HUES64 (cell line): ENCODE results near the gene LRP3.
"Not testable (repeated sequence)": the region's sequence is repeated elsewhere in the genome, so short reads cannot be mapped to it uniquely, and the experiment has no call there.

Experiments
- H3K27ac ChIP-seq: 2 replicates; pipeline ENCODE4 v1.7.0; 2013; ENCODE audit warnings: low read depth, low read length, inconsistent platforms
- H3K27me3 ChIP-seq: 2 replicates; pipeline ENCODE4 v1.6.1; 2013; ENCODE audit warnings: mild to moderate bottlenecking, low read length; ENCODE audit not compliant: insufficient read depth
- H3K36me3 ChIP-seq: 2 replicates; pipeline ENCODE4 v1.6.1; 2013; ENCODE audit warnings: mild to moderate bottlenecking, low read length; ENCODE audit not compliant: insufficient read depth
- H3K4me1 ChIP-seq: 2 replicates; pipeline ENCODE4 v1.6.1; 2013; ENCODE audit warnings: mild to moderate bottlenecking, low read length, moderate library complexity; ENCODE audit not compliant: insufficient read depth
- H3K4me3 ChIP-seq: 2 replicates; pipeline ENCODE4 v1.5.1; 2013; ENCODE audit warnings: mild to moderate bottlenecking, low read length, moderate library complexity
- H3K9ac ChIP-seq: 2 replicates; pipeline ENCODE4 v1.6.1; 2013; ENCODE audit warnings: mild to moderate bottlenecking, low read depth, low read length
- H3K9me3 ChIP-seq: 2 replicates; pipeline ENCODE4 v1.6.1; 2013; ENCODE audit warnings: low read depth, low read length; ENCODE audit not compliant: insufficient read depth
- WGBS: fragments of 150-250, 120-280 bp; methylation state at CpG from one replicate; pipeline ENCODE4 v1.1.7; 2013; ENCODE audit warnings: missing lambda C conversion rate; 5-methylcytosine and 5-hydroxymethylcytosine counted together

The LRP3 gene

DNA sequence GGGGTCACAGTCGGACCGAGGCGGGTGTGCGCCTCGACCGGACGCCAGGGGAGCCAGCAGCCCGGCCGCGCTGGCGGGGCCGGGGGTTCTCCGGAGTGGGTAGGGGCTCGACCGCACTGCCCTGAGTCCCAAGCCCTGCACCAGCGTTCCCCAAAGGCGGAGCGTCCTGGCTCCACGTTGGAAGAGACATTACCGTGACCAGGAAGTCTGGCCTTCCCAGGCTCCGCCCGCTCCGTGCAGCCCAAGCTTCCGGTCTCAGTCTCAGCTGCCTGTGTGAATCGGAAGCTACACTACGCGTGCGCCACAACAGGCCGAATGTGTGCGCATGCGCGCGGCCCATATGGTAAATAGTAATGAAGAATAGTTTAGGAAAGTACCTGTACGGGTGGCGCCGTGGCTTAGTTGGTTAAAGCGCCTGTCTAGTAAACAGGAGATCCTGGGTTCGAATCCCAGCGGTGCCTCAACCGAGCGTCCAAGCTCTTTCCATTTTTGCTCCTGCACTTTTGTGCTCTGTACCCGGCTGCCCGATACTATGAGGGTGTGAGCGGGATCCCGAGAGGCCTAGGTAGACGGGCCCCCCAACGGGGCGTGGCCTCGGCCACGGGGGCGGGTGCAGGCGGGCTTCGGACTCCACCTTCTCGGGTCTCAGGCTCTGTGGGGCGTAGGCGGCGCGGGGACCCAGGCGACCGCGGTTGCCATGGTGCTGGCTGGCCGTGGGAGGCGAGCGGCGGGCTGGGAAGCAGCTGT lies 17.3 kb upstream of the LRP3 start:
- H3K9me3 ChIP-seq = no peaks in the 10 kb centered on the region
- H3K27ac ChIP-seq = peak overlapping the region; percentile 70
- peaks cover 6% of the 10 kb centered on the region; the same call in 1 of the 2 replicates for H3K27me3 ChIP-seq
- under 1% methylated on average over 65 of the region's 65 CpGs for WGBS
- H3K4me3 ChIP-seq = peak overlapping the region; percentile 84
- no peaks in the 10 kb centered on the region for H3K36me3 ChIP-seq
- H3K9ac ChIP-seq = peak overlapping the region; percentile 82
- no peaks in the 10 kb centered on the region; the same call in 1 of the 2 replicates for H3K4me1 ChIP-seq

GRCh38 chr19:33177417-33177979 lies 16.6 kb upstream of the LRP3 start:
- H3K4me1 ChIP-seq = no peaks in the 10 kb centered on the region; the same call in 1 of the 2 replicates
- peak overlapping the region; percentile 49 for H3K9ac ChIP-seq
- H3K27me3 ChIP-seq = peaks cover 6% of the 10 kb centered on the region; the same call in 1 of the 2 replicates
- no peaks in the 10 kb centered on the region for H3K9me3 ChIP-seq
- H3K36me3 ChIP-seq = no peaks in the 10 kb centered on the region
- whole genome bisulfite sequencing = 2% methylated on average over 38 of the region's 38 CpGs
- peak overlapping the region; percentile 71 for H3K4me3 ChIP-seq
- peak overlapping the region; percentile 6; the same call in 1 of the 2 replicates for H3K27ac ChIP-seq

DNA sequence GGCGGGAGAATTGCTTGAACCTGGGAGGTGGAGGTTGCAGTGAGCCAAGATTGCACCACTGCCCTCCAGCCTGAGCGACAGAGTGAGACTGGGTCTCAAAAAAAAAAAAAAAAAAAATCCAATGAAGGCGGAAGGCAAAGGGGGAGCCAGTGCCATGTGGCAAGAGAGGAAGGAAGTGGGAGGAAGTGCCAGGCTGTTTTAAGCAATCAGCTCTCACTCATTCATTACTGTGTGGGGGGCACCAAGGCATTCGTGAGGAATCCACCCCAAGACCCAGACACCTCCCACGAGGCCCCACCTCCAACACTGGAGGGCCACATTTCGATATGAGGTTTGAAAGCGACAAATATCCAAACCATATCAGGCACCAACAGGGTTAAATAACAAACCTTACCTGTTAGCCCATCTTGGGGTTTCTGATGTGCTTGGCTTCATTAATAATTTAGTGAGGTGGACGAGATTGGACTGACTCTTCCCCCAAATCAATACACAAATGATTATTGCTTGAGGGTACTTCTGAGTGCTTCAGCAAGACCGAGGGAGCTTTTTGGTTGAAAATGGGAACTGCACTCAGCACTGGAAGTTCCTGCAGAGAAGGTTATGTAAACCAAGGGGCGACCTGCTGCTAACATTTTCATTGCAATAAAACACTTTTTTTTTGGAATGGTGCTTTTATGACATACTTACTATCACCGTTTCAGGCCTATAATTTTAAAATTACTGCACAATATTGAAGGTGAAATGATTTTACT lies 7.5 kb upstream of the LRP3 start:
- Histone ChIP-seq H3K9ac (no peak overlapping the region; the same call in 1 of the 2 replicates), H3K9me3 (no peaks in the 10 kb centered on the region), H3K36me3 (no peaks in the 10 kb centered on the region), H3K27ac (no peak overlapping the region), H3K4me1 (peaks cover 7% of the 10 kb centered on the region), H3K27me3 (no peaks in the 10 kb centered on the region), H3K4me3 (no peak overlapping the region)
- 56% methylated on average over 10 of the region's 11 CpGs for WGBS

GRCh38 chr19:33187183-33187540 lies 7.0 kb upstream of the LRP3 start:
- Histone ChIP-seq H3K4me1 (peaks cover 7% of the 10 kb centered on the region), H3K9ac (no peak overlapping the region), H3K9me3 (no peaks in the 10 kb centered on the region), H3K27me3 (peaks cover 4% of the 10 kb centered on the region), H3K36me3 (no peaks in the 10 kb centered on the region), H3K27ac (no peak overlapping the region), H3K4me3 (no peak overlapping the region)
- WGBS = 71% methylated on average over 8 of the region's 8 CpGs

DNA sequence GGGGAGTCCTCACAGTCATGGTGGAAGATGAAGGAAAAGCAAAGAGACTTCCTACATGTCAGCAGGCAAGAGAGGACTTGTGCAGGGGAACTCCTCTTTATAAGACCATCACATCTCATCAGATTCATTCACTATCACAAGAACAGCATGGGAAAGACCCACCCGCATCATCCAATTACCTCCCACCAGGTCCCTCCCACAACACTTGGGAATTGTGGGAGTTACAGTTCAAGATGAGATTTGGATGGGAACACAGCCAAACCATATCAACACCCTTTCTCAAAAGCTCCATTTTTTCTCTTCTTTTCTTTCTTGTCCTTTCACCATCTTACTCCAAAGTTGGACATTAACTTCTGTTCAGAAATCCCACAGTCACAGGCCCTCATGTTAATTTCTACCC lies 4.7 kb upstream of the LRP3 start:
- Histone ChIP-seq H3K27ac (no peak overlapping the region), H3K36me3 (no peaks in the 10 kb centered on the region), H3K9ac (no peak overlapping the region), H3K27me3 (peaks cover 22% of the 10 kb centered on the region), H3K4me3 (no peak overlapping the region), H3K9me3 (no peaks in the 10 kb centered on the region), H3K4me1 (peaks cover 7% of the 10 kb centered on the region)
- WGBS = no CpG with 5 or more reads among the region's 1 CpG

- H3K4me1 ChIP-seq, H3K27ac ChIP-seq: not testable (repeated sequence)
- 92% methylated on average over 4 of the region's 4 CpGs for WGBS
Measured at GRCh38 chr19:33191092-33191491, 3.0 kb upstream of the LRP3 start.

DNA sequence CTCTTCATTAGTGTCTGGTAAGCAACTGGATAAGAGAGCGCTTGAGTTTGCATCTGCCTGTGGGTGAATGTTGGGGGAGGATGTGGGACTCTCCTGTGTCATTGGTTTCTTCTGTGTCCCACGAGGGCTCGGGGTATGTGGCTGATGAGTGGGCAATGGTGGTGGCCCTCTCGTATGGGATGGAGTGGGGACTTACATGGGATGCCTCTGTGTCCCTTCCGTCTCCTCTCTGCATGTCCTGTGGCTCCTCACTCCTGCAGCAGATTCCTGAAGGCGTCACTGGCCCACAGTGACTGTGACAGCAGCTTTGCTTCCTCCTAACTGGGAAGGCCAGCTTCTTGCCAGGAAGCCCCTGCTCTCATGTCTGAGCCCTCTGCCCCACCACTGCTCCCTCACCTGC lies 2.6 kb upstream of the LRP3 start:
- H3K9me3 ChIP-seq = no peaks in the 10 kb centered on the region
- no peak overlapping the region for H3K27ac ChIP-seq
- H3K4me3 ChIP-seq = no peak overlapping the region
- H3K4me1 ChIP-seq = peaks cover 6% of the 10 kb centered on the region
- H3K27me3 ChIP-seq = peaks cover 32% of the 10 kb centered on the region
- WGBS = 89% methylated on average over 6 of the region's 6 CpGs
- no peaks in the 10 kb centered on the region for H3K36me3 ChIP-seq
- H3K9ac ChIP-seq = no peak overlapping the region

More at GRCh38 chr19:33191092-33191491, 3.0 kb upstream of the LRP3 start:
- H3K9me3 ChIP-seq, H3K9ac ChIP-seq, H3K36me3 ChIP-seq, H3K4me3 ChIP-seq: not testable (repeated sequence)
- peaks cover 32% of the 10 kb centered on the region for H3K27me3 ChIP-seq

- 84% methylated on average over 7 of the region's 7 CpGs for WGBS
Measured at GRCh38 chr19:33192010-33192409, 2.1 kb upstream of the LRP3 start.

GRCh38 chr19:33193269-33193864 lies 763 bp upstream of the LRP3 start:
- Histone ChIP-seq H3K4me1 (no peaks in the 10 kb centered on the region), H3K36me3 (no peaks in the 10 kb centered on the region; the same call in 1 of the 2 replicates), H3K4me3 (peak overlapping the region; percentile 38), H3K9ac (no peak overlapping the region), H3K27ac (no peak overlapping the region), H3K9me3 (no peaks in the 10 kb centered on the region), H3K27me3 (peaks cover 32% of the 10 kb centered on the region)
- WGBS = 92% methylated on average over 6 of the region's 8 CpGs

More at GRCh38 chr19:33192010-33192409, 2.1 kb upstream of the LRP3 start:
- Histone ChIP-seq H3K9ac (no peak overlapping the region), H3K4me1 (peaks cover 1% of the 10 kb centered on the region), H3K27ac (no peak overlapping the region), H3K4me3 (no peak overlapping the region), H3K9me3 (no peaks in the 10 kb centered on the region), H3K27me3 (peaks cover 32% of the 10 kb centered on the region), H3K36me3 (no peaks in the 10 kb centered on the region; the same call in 1 of the 2 replicates)

GRCh38 chr19:33194532-33194885 lies 379 bp downstream of the LRP3 start:
- WGBS = under 1% methylated on average over 57 of the region's 57 CpGs
- no peak overlapping the region for H3K27ac ChIP-seq
- H3K4me3 ChIP-seq = peak overlapping the region; percentile 62
- H3K36me3 ChIP-seq = no peaks in the 10 kb centered on the region; the same call in 1 of the 2 replicates
- H3K9ac ChIP-seq = peak overlapping the region; percentile 64
- H3K9me3 ChIP-seq = no peaks in the 10 kb centered on the region
- H3K4me1 ChIP-seq = no peaks in the 10 kb centered on the region
- peaks cover 32% of the 10 kb centered on the region for H3K27me3 ChIP-seq
